Measurements from ENCODE around the gene TBCEL.
"Not testable (repeated sequence)": the region's sequence is repeated elsewhere in the genome, so short reads cannot be mapped to it uniquely, and the experiment has no call there.

Gene TBCEL

DNA sequence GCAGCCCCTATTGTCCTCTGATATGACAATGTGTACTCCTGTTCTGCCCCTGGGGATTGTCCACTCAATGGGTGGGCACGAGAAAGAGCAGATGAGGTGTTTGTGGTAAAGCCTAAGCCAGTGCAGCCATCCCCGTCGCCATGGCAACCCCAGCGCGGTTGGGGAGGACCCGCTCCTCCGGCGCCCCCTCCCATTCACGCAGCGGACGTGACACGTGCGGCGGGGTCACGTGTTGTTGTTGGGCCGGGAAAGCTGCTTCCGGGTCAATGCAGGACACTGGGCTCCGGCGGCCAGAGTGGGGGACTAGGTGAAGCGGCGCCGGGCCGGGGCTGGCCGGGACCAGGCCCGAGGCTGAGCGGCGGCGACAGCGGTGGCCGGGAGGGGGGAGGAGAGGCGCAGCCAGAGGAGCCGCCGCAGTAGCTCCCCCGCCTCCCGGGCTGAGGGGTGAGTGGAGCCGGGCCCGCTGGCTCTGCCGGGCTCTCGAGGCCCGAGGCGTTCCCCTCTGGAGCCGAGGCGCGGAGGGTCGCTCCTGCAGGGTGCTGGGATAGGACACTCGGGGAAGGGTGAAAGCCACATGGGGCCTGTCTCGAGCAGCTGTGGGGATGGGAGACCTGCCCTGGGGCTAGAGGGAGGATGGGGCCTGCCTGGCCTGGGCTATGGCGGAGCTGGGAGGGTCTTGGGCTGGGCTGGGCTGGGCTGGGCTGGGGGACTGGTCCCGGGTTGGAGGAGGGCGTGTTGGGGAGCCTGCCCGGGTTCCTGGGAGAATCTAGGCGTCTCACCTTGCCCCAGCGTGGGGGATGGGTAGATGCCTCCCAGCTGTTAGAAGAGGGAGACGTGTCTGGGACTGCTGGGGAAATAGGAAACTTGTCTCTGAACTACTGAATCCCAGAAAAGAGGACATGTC lies at the start of gene TBCEL:
Gene TBCEL (plus strand): TSS at position 255 of the 904 bp plus-strand sequence. CDS start 21,589 bp downstream, outside the sequence.
- peak; percentile 77 for DNase-seq (ENCODE audit: low read depth)

DNA sequence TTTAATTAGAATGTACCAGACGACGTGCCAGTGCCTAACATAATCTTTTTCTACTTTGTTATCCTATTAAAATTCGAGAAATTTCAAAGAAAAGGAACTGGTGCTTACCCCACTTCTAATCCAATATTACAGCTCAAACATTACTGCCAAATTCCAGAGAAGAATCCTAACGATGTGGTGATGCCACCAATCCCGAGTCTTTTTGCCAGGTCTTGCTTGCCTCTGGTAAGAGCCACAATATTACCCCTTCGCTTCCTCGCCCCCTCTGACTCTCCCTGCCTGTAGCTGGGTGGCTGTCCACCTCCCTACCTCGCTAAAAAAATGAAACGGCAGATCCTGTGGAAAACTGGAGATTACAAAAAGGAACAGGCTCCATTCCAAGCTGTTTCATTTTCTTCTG lies 49.4 kb upstream of the TBCEL start:
- DNase-seq (ENCODE audit: low read depth) = no peak

DNA sequence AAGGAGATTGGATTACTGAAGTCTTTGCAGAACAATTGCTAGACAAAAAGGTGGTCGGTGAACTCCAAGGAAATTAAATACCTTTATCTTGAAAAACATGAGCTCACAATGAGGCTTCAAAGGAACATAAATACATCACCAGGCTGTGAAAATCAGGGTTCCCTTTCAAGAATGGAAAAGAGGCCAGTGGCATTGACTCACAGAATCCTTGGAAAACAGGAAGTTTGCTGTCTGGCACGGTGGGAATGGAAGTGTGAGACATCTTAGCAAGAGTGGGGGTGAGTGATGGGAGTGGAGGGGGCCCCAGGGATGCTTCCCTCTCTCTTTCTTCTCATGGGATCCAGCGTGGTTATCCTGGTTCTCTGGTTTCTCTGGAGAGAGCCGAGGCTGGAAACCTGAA lies 48.9 kb upstream of the TBCEL start:
- no peak for DNase-seq (ENCODE audit: low read depth)

DNA sequence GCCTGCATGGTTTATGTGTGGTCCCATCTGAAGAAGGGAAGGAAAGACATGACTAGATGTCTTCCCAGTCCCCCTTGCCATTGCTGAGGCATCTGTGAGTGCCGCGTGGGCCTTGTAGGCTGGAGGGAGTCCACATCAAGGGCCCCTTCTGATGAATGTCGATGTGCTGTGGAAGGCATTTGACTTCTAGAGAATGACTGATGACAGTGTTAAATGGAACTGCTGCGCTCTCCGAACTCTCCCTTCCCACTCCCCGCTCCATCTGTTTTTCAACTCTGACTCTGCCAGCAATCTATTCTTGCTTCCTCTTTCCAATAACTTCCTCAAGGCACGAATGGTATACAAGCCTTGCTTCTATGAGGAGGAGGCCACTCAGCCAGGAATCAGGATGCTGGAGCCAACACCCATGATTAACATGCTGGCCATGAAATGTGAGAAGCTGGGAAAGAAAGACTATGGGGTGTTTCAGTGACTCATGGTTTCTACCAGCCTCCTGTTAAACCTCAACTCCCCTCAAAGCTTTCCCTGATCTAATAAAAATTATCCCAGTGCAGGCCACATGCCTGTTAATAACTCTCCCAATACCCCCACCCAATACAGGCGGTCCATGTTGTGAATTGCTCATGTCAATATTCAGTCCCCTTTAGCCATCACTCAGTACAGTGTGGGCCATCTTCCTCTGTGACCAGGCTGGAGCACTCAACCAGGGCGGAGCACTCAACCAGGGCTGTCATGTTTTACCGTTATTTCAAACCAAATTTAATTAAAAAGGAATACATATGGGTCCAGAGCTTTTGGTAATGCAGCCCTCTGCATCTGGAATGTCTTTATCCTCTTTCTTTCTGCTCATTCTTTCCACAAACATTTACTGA lies 46.4 kb upstream of the TBCEL start:
- DNase-seq (ENCODE audit: low read depth) = peak; percentile 34

DNA sequence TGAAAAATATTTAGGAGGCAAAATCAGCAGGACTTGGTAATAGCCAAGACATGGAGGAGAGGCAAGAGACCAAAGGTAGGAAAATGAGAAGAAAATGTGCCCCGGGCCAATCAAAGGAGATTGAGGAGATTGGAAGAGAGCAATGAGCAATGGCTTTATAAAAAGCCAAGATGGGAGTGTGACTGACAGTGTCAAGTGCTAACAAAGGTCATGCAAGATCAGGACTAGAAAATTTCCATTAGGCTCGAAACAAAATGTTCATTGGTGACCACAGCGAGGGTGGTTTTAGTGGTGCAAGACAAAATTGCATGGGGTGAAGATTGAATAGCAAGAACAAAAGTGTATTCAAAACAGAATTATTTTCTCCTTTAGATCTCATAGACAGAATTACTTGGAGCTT lies 45.2 kb upstream of the TBCEL start:
- no peak for DNase-seq (ENCODE audit: low read depth)

DNA sequence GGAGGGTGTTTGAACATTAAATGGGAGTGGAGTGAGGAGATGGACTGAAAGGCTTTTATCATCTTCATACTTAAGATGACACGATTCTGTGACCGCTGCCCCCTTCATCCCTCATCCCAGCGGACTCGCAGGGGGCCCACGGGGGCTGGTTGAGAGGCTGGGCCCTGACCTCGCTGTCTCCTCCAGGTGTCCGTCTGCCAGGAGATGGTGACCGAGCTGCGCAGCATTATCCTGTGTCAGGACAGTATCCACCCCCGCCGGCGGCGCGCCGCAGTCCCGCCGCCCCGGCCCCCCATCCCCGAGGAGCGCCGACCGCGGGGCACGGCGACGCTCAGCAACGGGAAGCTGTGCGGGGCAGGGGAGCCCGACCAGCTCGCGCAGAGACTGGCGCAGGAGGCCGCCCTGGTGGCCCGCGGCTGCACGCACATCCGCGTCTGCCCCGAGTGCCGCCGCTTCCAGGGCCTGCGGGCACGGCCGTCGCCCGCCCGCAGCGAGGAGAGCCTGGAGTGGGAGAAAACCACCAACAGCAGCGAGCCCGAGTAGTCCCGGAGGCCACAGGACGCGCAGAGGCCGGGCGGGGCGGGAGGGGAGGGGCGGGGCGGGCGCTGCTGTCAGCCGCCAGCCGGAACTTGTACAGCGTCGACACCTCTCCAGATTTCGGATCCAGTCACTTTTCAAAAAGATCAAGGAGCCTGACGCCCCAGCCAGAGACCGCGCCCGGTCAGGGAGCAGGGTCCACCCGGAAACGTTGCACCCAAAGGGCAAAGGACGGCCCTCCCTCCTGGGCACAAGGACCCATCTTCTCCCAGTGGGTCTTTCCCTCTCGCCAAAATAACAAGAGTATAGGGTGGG lies 38.0 kb upstream of the TBCEL start:
- DNase-seq (ENCODE audit: low read depth) = peak; percentile 41

DNA sequence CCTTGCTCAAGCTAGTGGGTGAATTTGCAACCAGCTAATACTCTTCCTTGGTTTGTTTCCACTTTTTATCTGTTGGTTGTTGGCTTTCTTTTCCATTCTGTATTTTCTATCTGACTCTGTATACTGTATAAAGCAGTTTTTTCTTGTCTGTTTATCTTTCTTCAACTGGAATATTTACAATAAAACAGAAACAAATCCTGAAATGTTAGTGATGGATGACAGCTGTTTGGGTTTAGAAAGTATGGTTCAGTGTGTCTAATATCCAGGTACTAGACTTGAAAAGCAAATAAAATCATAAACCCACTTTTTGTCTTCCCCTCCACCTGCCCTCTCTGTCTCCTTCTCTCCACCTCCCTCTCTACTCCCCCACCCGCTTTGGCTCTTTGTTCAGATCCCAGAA lies 35.3 kb upstream of the TBCEL start:
- no peak for DNase-seq (ENCODE audit: low read depth)

- DNase-seq (ENCODE audit: low read depth) = no peak
Measured at GRCh38 chr11:120991830-120992686, 31.8 kb upstream of the TBCEL start.

DNA sequence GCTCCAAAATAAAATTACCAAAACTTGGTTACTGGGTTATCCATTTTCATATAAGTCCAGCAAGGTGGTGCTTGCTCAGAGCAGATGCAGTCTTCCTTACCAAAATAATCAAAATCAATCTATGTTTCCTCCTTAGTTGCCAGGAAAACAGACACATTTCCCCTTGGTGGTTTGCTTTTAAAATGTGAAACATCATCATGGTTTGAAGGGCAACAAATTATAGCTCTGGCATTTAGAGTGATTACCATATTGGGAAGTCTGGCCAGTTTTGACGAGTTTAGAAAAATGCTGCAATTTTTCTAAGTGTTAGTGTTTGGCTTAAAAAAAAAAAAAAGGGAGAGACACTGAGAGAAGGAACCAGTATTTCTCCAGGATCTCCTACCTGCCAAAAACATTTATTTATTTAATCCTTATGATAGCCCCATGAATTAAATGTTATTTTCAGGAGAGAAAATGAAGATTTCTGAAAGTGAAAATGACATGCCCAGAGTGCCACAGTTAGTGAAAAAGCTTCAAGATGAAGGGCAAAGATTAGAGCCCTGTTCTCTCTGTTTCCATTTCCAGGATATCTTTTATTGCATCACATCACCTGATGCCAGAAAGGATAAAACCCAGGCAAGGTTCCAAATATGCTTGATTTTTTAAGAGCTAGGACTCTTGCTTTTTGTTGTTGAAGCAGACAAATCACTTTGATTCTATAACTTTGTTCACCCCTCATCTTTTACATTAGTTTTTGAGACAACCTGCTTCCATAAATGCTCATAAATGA lies 29.6 kb upstream of the TBCEL start:
- no peak for DNase-seq (ENCODE audit: low read depth)

GRCh38 chr11:120995184-120995583 lies 28.7 kb upstream of the TBCEL start:
- no peak for DNase-seq (ENCODE audit: low read depth)

DNA sequence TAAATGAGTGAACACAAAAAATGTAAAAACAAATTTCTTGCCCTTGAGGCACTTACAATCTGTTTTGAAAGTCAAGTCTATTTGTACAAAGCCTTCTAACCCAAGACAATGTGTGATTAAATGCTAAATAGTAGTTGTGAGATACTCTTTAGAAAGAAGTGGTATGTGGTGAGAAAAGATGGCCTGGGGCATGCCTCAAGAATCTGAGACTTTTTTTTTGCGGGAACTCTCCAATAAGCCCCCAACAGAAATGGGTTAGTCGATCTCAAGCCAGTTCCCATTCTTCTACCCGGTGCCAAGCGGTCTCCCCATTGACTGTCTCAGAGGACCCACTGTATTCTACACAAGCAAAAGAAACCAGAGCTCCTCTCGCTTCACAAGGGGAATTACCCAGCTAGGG lies 26.9 kb upstream of the TBCEL start:
- DNase-seq (ENCODE audit: low read depth) = no peak

DNA sequence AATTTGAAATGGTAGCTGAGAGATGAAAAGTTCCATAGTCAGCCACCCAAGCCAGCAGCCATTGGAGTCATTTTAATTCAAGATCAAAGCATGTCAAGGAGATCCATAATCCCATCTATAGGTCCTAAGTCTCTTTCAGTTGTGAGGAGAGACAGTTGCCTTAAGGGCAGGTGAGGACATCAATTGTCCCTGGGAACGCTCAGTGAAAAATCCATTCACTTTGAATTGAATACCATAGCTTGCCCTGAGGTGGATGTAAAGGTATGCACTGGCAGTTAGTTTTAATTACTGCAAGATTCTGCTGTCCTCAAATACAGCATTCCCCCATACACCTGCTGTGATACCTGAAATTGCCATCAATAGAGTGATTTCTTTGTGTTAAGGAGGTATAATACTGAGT lies 25.3 kb upstream of the TBCEL start:
- DNase-seq (ENCODE audit: low read depth) = no peak

DNA sequence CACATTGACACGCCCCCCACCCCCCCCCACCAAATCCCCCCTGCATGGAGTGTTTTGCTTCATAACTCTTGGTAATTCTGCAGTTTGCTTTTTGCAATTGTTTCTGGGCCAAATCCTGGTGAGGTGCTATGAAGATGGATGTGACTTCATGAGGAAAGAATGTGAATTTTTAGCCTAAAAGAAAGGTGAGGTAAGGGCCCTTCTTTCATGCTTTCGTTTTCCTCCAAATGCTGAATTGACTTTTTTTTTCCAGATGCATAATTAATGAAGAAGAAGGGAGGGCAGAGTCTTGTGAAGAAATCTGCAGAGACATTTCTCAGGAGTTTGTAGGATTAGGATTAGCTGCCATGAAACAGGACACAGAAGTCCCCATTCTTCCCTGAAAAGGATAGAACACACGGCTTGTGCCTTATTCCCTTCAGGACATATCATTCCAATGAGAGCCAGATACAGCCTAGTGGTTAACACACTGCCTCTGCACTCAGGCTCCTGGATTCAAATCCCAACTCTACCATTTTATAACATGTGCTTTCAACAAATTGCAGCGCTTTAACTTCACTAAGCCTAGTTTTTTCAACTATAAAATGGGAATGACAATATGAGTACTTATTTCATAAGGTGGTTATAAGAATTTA lies 19.6 kb upstream of the TBCEL start:
- no peak for DNase-seq (ENCODE audit: low read depth)

GRCh38 chr11:121006922-121007321 lies 17.0 kb upstream of the TBCEL start:
- no peak for DNase-seq (ENCODE audit: low read depth)

GRCh38 chr11:121008551-121008950 lies 15.4 kb upstream of the TBCEL start:
- no peak for DNase-seq (ENCODE audit: low read depth)

DNA sequence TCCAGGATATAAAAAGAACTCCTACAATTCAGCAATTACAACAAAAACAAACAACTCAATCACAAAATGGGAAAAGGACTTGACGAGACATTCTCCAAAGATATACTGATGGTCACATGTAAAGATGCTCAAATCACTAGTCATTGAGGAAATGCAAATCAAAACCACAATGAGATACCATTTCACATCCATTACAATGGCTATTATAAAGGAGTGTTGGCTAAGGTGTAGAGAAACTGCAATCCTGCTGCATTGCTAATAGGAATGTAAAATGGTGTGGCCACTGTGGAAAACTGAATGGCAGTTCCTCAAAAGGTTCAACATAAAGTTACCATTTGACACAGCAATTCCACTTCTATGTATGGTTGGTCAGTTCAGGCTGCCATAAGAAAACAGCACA lies 11.8 kb upstream of the TBCEL start:
- no peak for DNase-seq (ENCODE audit: low read depth)

DNA sequence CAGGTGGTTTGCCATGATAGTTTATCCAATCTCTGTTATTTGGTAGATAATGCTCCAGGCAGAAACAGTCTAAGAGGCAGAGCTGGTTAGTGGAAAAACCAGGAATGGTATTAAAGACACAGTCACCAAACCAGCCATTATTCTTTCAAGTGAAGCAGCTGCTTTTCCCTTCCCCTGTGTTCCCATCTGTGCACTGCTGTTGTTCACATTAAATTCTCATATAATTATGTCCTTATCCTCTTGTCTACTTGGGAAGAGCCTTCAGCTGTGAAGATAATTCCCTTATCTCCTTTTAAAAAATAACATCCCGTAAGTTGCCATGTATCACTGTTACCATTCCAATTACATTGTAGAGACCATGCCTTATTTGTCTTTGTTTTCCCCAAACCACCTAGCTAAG lies 5.2 kb upstream of the TBCEL start:
- no peak for DNase-seq (ENCODE audit: low read depth)

DNA sequence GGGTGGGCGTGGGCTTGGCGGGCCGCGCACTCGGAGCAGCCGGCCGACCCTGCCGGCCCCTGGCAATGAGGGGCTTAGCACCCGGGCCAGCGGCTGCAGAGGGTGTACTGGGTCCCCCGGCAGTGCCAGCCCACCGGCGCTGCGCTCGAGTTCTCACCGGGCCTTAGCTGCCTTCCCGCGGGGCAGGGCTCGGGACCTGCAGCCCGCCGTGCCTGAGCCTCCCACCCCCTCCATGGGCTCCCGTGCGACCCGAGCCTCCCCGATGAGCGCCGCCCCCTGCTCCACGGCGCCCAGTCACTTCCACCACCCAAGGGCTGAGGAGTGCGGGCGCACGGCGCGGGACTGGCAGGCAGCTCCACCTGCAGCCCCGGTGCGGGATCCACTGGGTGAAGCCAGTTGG lies 2.2 kb upstream of the TBCEL start:
- not testable (repeated sequence) for DNase-seq (ENCODE audit: low read depth)

DNA sequence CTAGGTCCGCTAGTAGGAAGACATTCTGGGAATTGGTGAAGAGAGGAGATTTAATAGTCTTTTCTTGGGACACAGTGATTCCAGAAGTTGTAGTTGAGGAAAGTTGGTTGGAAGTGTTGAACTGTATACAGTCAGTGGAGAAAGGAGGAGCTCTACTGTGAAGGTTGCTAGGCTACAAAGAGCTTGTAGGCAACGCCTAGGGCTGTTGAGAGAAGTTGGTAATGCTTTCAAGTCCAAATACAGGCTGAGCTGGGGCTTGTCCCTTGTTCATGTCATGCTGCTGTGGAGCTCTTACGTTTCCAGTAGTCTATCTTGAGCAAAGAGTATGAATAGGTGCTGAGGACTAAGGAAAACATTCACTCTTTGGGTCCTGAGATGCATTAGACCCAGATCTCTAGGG lies 1.1 kb downstream of the TBCEL start:
- DNase-seq (ENCODE audit: low read depth) = peak; percentile 22

GRCh38 chr11:121029153-121029552 lies 5.3 kb downstream of the TBCEL start:
- no peak for DNase-seq (ENCODE audit: low read depth)
